WTC11 (cell line): ENCODE data around the gene CNKSR3. TPM values are rescaled to one million over a fixed set of nuclear protein-coding genes. Genes with fewer than 3 reads are reported as not detected.

Source experiments
- ATAC-seq: fragments of 200-7000 bp; cut with Tn5 transposase; 2 replicates; pipeline ENCODE4 v1.10.0; 2021; ENCODE audit warnings: mild to moderate bottlenecking, moderate library complexity
- CTCF ChIA-PET: fragments of 300-600 bp; sonication (Branson Sonifier 250); formaldehyde crosslinking; loops from one replicate; lab custom pipeline; 2021; ENCODE audit warnings: antibody characterized with exemption; lab: Charles Lee
- POLR2A ChIA-PET: fragments of 350-600 bp; sonication (Branson Sonifier 250); formaldehyde crosslinking; loops from one replicate; lab custom pipeline; 2021; ENCODE audit warnings: antibody characterized with exemption; lab: Charles Lee
- DNase-seq: peaks from one replicate; pipeline ENCODE4 v3.0.0; 2021; ENCODE audit warnings: low spot score
- H3K27ac Mint-ChIP-seq: 2 replicates; pipeline ENCODE4 v1.8.0; 2021; ENCODE audit warnings: mixed read lengths
- H3K27me3 Mint-ChIP-seq: 2 replicates; pipeline ENCODE4 v1.8.0; 2021; ENCODE audit warnings: low read depth, mild to moderate bottlenecking, moderate library complexity, mixed read lengths
- H3K36me3 Mint-ChIP-seq: 2 replicates; pipeline ENCODE4 v1.8.0; 2021; ENCODE audit warnings: mixed read lengths
- H3K4me1 Mint-ChIP-seq: 2 replicates; pipeline ENCODE4 v1.8.0; 2022; ENCODE audit warnings: mixed read lengths
- H3K4me3 Mint-ChIP-seq: 2 replicates; pipeline ENCODE4 v1.8.0; 2021; ENCODE audit warnings: mild to moderate bottlenecking, moderate library complexity, mixed read lengths
- H3K9me3 Mint-ChIP-seq: 2 replicates; pipeline ENCODE4 v1.8.0; 2021; ENCODE audit warnings: mixed read lengths
- ATF1 ChIP-seq: sonication (generic); formaldehyde crosslinking; IDR thresholded peaks from 2 replicates; pipeline ENCODE4 v1.8.1; 2023; ENCODE audit warnings: mild to moderate bottlenecking, moderate library complexity, missing genetic modification reagents
- CTCF ChIP-seq: fragments of 200-600 bp; IDR thresholded peaks from 2 replicates; pipeline ENCODE4 v1.8.0; 2022; ENCODE audit warnings: antibody characterized with exemption
- ELF4 ChIP-seq: sonication (generic); formaldehyde crosslinking; IDR thresholded peaks from 2 replicates; pipeline ENCODE4 v1.8.1; 2022; ENCODE audit warnings: low read depth, mild to moderate bottlenecking, moderate library complexity, missing genetic modification reagents
- ETV6 ChIP-seq: sonication (generic); formaldehyde crosslinking; IDR thresholded peaks from 2 replicates; pipeline ENCODE4 v1.8.1; 2022; ENCODE audit warnings: mild to moderate bottlenecking, missing genetic modification reagents
- FOXK1 ChIP-seq: sonication (generic); formaldehyde crosslinking; IDR thresholded peaks from 2 replicates; pipeline ENCODE4 v1.8.0; 2022; ENCODE audit warnings: mild to moderate bottlenecking, moderate library complexity, missing genetic modification reagents
- NFATC4 ChIP-seq: fragments of 250-450 bp; sonication (Bioruptor Pico); IDR thresholded peaks from 2 replicates; pipeline ENCODE4 v1.9.0; 2021; ENCODE audit warnings: mild to moderate bottlenecking
- OVOL2 ChIP-seq: fragments of 250-450 bp; sonication (Bioruptor Pico); IDR thresholded peaks from 2 replicates; pipeline ENCODE4 v1.9.0; 2021; ENCODE audit warnings: mild to moderate bottlenecking, borderline replicate concordance
- PREB ChIP-seq: sonication (generic); formaldehyde crosslinking; IDR thresholded peaks from 2 replicates; pipeline ENCODE4 v1.8.1; 2022; ENCODE audit warnings: mild to moderate bottlenecking, missing genetic modification reagents, moderate library complexity, borderline replicate concordance
- SOX15 ChIP-seq: fragments of 250-450 bp; sonication (Bioruptor Pico); IDR thresholded peaks from 2 replicates; pipeline ENCODE4 v1.9.0; 2021; ENCODE audit warnings: mild to moderate bottlenecking
- ZBTB21 ChIP-seq: sonication (generic); formaldehyde crosslinking; IDR thresholded peaks from 2 replicates; pipeline ENCODE4 v1.8.1; 2023; ENCODE audit warnings: mild to moderate bottlenecking, missing genetic modification reagents, borderline replicate concordance
- ZNF138 ChIP-seq: sonication (generic); formaldehyde crosslinking; conservative IDR thresholded peaks from 2 replicates; pipeline ENCODE4 v1.8.1; 2022; ENCODE audit warnings: mild to moderate bottlenecking, moderate library complexity, missing genetic modification reagents
- ZNF219 ChIP-seq: sonication (generic); formaldehyde crosslinking; IDR thresholded peaks from 2 replicates; pipeline ENCODE4 v1.8.0; 2023; ENCODE audit warnings: missing genetic modification reagents, mild to moderate bottlenecking, borderline replicate concordance
- ZNF281 ChIP-seq: sonication (generic); formaldehyde crosslinking; IDR thresholded peaks from 2 replicates; pipeline ENCODE4 v1.8.0; 2023; ENCODE audit warnings: mild to moderate bottlenecking, missing genetic modification reagents
- ZNF416 ChIP-seq: fragments of 250-450 bp; sonication (Bioruptor Pico); IDR thresholded peaks from 2 replicates; pipeline ENCODE4 v1.9.0; 2021; ENCODE audit warnings: mild to moderate bottlenecking, inconsistent platforms
- total RNA-seq: library from RNA; stranded (reverse); gene quantifications from 3 replicates; pipeline ENCODE4 v1.2.3, GENCODE V29; 2021
- TF ChIP-seq, protein P1 (sequence below): sonication (generic); formaldehyde crosslinking; IDR thresholded peaks from 2 replicates; pipeline ENCODE4 v1.8.1; 2023; ENCODE audit warnings: mild to moderate bottlenecking, missing genetic modification reagents
- TF ChIP-seq, protein P2 (sequence below): sonication (generic); formaldehyde crosslinking; IDR thresholded peaks from 2 replicates; pipeline ENCODE4 v1.8.1; 2023; ENCODE audit warnings: mild to moderate bottlenecking, missing genetic modification reagents, borderline replicate concordance
- TF ChIP-seq, protein P3 (sequence below): fragments of 250-450 bp; sonication (Bioruptor Pico); IDR thresholded peaks from 2 replicates; pipeline ENCODE4 v1.9.0; 2021; ENCODE audit warnings: mild to moderate bottlenecking
- TF ChIP-seq, protein P4 (sequence below): sonication (generic); formaldehyde crosslinking; IDR thresholded peaks from 2 replicates; pipeline ENCODE4 v1.8.1; 2023; ENCODE audit warnings: mild to moderate bottlenecking, moderate library complexity, missing genetic modification reagents
- TF ChIP-seq, protein P5 (sequence below): fragments of 250-450 bp; sonication (Bioruptor Pico); IDR thresholded peaks from 2 replicates; pipeline ENCODE4 v1.9.0; 2021; ENCODE audit warnings: moderate library complexity, mild to moderate bottlenecking, inconsistent platforms, borderline replicate concordance
- TF ChIP-seq, protein P6 (sequence below): sonication (generic); formaldehyde crosslinking; IDR thresholded peaks from 2 replicates; pipeline ENCODE4 v1.8.0; 2022; ENCODE audit warnings: mild to moderate bottlenecking, missing genetic modification reagents

The CNKSR3 gene
- total RNA-seq, 1 experiment from 2014 or later: 5.7 TPM

DNA sequence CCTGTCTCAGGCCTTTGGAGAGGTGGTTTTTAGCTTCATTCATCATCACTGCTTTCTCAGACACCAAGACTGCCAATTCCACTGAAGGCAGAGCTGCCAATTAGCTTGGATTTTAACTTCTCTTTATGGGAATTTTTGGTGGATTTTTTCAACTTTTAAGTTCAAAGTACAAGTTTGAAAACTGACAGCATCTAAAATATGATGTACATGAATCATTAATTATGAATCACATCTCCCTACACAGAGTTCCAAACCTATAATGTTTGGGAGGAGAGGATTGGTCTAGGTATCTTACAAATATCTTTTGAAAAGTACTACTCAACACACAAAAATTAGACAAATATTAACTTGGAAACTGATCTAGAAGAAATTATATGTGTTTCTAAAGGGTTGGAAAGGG, 25.5 kb downstream of the CNKSR3 start:
- no peaks in the 10 kb centered on the region for H3K27me3 Mint-ChIP-seq
- no peak overlapping the region for H3K27ac Mint-ChIP-seq
- peaks cover 4% of the 10 kb centered on the region; the same call in 1 of the 2 replicates for H3K4me1 Mint-ChIP-seq
- H3K36me3 Mint-ChIP-seq: no peaks in the 10 kb centered on the region
- no peak overlapping the region for H3K4me3 Mint-ChIP-seq
- CTCF ChIA-PET: no interaction called here
- DNase-seq: no peak
- POLR2A ChIA-PET: no interaction called here
- TF ChIP-seq FOXK1 (no peak), ZNF138 (CRISPR knock-in tag) (no peak), ATF1 (CRISPR knock-in tag) (no peak), PREB (CRISPR knock-in tag) (no peak), ZNF281 (CRISPR knock-in tag) (no peak), ZBTB21 (no peak), ETV6 (no peak), OVOL2 (CRISPR knock-in tag) (no peak), ZNF219 (CRISPR knock-in tag) (no peak)
- TF ChIP-seq, protein P1, sequence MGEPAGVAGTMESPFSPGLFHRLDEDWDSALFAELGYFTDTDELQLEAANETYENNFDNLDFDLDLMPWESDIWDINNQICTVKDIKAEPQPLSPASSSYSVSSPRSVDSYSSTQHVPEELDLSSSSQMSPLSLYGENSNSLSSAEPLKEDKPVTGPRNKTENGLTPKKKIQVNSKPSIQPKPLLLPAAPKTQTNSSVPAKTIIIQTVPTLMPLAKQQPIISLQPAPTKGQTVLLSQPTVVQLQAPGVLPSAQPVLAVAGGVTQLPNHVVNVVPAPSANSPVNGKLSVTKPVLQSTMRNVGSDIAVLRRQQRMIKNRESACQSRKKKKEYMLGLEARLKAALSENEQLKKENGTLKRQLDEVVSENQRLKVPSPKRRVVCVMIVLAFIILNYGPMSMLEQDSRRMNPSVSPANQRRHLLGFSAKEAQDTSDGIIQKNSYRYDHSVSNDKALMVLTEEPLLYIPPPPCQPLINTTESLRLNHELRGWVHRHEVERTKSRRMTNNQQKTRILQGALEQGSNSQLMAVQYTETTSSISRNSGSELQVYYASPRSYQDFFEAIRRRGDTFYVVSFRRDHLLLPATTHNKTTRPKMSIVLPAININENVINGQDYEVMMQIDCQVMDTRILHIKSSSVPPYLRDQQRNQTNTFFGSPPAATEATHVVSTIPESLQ (CRISPR knock-in tag): no peak
- TF ChIP-seq, protein P2, sequence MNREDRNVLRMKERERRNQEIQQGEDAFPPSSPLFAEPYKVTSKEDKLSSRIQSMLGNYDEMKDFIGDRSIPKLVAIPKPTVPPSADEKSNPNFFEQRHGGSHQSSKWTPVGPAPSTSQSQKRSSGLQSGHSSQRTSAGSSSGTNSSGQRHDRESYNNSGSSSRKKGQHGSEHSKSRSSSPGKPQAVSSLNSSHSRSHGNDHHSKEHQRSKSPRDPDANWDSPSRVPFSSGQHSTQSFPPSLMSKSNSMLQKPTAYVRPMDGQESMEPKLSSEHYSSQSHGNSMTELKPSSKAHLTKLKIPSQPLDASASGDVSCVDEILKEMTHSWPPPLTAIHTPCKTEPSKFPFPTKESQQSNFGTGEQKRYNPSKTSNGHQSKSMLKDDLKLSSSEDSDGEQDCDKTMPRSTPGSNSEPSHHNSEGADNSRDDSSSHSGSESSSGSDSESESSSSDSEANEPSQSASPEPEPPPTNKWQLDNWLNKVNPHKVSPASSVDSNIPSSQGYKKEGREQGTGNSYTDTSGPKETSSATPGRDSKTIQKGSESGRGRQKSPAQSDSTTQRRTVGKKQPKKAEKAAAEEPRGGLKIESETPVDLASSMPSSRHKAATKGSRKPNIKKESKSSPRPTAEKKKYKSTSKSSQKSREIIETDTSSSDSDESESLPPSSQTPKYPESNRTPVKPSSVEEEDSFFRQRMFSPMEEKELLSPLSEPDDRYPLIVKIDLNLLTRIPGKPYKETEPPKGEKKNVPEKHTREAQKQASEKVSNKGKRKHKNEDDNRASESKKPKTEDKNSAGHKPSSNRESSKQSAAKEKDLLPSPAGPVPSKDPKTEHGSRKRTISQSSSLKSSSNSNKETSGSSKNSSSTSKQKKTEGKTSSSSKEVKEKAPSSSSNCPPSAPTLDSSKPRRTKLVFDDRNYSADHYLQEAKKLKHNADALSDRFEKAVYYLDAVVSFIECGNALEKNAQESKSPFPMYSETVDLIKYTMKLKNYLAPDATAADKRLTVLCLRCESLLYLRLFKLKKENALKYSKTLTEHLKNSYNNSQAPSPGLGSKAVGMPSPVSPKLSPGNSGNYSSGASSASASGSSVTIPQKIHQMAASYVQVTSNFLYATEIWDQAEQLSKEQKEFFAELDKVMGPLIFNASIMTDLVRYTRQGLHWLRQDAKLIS (CRISPR knock-in tag): no peak
- TF ChIP-seq, protein P3, sequence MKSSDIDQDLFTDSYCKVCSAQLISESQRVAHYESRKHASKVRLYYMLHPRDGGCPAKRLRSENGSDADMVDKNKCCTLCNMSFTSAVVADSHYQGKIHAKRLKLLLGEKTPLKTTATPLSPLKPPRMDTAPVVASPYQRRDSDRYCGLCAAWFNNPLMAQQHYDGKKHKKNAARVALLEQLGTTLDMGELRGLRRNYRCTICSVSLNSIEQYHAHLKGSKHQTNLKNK (CRISPR knock-in tag): no peak
- ATAC-seq: no peak
- no peaks in the 10 kb centered on the region for H3K9me3 Mint-ChIP-seq

- no peak overlapping the region for H3K4me3 Mint-ChIP-seq
- ATAC-seq (no peak), DNase-seq (no peak)
- no peak overlapping the region for H3K27ac Mint-ChIP-seq
- no peaks in the 10 kb centered on the region for H3K9me3 Mint-ChIP-seq
- no peaks in the 10 kb centered on the region for H3K36me3 Mint-ChIP-seq
- H3K27me3 Mint-ChIP-seq: no peaks in the 10 kb centered on the region
- peaks cover 11% of the 10 kb centered on the region for H3K4me1 Mint-ChIP-seq
- POLR2A ChIA-PET: no interaction called here
- CTCF ChIA-PET: interaction anchor here (1.6 kb wide), 1 partner anchor 18 kb away, joined by 8 read pairs; no protein-coding TSS in a partner anchor
- no peak for TF ChIP-seq ZNF416 (CRISPR knock-in tag)
- no peak for TF ChIP-seq CTCF
- TF ChIP-seq ELF4: no peak
- TF ChIP-seq, protein P4, sequence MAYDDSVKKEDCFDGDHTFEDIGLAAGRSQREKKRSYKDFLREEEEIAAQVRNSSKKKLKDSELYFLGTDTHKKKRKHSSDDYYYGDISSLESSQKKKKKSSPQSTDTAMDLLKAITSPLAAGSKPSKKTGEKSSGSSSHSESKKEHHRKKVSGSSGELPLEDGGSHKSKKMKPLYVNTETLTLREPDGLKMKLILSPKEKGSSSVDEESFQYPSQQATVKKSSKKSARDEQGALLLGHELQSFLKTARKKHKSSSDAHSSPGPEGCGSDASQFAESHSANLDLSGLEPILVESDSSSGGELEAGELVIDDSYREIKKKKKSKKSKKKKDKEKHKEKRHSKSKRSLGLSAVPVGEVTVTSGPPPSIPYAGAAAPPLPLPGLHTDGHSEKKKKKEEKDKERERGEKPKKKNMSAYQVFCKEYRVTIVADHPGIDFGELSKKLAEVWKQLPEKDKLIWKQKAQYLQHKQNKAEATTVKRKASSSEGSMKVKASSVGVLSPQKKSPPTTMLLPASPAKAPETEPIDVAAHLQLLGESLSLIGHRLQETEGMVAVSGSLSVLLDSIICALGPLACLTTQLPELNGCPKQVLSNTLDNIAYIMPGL (CRISPR knock-in tag): no peak
- TF ChIP-seq SOX15 (CRISPR knock-in tag): no peak
- TF ChIP-seq, protein P5, sequence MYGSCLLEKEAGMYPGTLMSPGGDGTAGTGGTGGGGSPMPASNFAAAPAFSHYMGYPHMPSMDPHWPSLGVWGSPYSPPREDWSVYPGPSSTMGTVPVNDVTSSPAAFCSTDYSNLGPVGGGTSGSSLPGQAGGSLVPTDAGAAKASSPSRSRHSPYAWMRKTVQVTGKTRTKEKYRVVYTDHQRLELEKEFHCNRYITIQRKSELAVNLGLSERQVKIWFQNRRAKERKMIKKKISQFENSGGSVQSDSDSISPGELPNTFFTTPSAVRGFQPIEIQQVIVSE (CRISPR knock-in tag): no peak
- TF ChIP-seq, protein P6, sequence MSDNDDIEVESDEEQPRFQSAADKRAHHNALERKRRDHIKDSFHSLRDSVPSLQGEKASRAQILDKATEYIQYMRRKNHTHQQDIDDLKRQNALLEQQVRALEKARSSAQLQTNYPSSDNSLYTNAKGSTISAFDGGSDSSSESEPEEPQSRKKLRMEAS (CRISPR knock-in tag): no peak
- no peak for TF ChIP-seq NFATC4 (CRISPR knock-in tag)
Observed at GRCh38 chr6:154482858-154483257, 27.6 kb downstream of the CNKSR3 start.
